ENCODE measurements around the gene TECPR2. TPM values are rescaled to one million over a fixed set of nuclear protein-coding genes. Genes with fewer than 3 reads are reported as not detected.

Gene TECPR2
- total RNA-seq, 1 donor from 2014 or later = 27.0 TPM

DNA sequence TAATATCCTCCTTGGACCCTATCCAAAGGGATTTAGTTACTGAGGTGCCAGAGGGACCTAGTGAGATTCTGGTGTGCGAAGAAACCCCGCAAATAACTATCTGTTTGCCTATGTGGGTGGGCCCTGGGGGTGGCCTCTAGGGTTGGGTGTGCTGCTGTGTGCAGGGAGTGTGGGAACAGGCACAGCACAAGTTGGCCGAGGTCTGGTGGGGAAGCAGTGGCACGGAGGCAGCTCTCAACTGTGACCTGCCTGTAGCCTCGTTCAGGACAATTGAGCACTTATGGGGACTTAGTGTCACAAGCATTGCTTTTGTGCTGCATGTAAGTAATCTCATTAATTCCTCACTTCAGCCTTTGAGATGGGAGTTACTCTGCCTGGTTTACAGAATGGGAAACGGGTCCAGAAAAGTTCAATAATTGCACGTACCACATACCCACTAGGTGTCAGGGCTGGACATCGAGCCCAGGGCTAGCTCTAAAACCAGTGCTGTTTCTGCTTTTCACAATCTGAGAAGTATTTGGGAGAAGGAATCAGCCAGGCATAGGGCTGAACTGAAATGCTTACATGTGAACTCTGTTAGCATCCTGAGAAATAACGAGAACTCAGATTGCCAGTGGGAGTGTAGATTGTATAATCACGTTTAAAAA lies 58.8 kb downstream of the TECPR2 start:
- H3K27ac Mint-ChIP-seq (ENCODE audit: unreplicated experiment) = no peak overlapping the region
- H3K4me3 Mint-ChIP-seq = no peak overlapping the region
- no peaks in the 10 kb centered on the region for H3K9me3 Mint-ChIP-seq
- H3K4me1 Mint-ChIP-seq = peaks cover 10% of the 10 kb centered on the region
- H3K27me3 Mint-ChIP-seq (ENCODE audit: low read depth) = no peaks in the 10 kb centered on the region
- no peak for DNase-seq (ENCODE audit: low read depth, low spot score)
- H3K36me3 Mint-ChIP-seq (ENCODE audit: low read depth) = peaks cover 4% of the 10 kb centered on the region
- TF ChIP-seq, protein P1, sequence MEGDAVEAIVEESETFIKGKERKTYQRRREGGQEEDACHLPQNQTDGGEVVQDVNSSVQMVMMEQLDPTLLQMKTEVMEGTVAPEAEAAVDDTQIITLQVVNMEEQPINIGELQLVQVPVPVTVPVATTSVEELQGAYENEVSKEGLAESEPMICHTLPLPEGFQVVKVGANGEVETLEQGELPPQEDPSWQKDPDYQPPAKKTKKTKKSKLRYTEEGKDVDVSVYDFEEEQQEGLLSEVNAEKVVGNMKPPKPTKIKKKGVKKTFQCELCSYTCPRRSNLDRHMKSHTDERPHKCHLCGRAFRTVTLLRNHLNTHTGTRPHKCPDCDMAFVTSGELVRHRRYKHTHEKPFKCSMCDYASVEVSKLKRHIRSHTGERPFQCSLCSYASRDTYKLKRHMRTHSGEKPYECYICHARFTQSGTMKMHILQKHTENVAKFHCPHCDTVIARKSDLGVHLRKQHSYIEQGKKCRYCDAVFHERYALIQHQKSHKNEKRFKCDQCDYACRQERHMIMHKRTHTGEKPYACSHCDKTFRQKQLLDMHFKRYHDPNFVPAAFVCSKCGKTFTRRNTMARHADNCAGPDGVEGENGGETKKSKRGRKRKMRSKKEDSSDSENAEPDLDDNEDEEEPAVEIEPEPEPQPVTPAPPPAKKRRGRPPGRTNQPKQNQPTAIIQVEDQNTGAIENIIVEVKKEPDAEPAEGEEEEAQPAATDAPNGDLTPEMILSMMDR (conservative IDR thresholded peaks at IDR 0.05) = no peak

DNA sequence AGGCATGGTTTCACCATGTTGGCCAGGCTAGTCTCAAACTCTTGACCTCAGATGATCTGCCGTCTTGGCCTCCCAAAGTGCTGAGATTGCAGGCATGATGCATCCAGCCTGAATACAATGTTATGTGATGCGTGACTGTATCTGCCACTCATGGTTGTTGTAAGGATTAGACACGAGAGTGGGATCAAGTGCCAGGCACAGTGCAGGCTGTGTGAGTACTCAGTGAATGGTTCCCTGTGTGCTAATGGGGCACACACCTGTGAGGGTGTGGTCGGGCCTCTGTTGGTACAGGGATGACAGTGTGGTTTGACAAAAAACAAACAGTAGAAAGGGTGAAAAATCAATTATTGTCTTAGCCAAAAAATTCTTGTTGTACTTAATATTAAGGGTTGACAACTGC lies 61.8 kb downstream of the TECPR2 start:
- TF ChIP-seq, protein P1 (conservative IDR thresholded peaks at IDR 0.05) = no peak
- Mint-ChIP-seq H3K36me3 (ENCODE audit: low read depth) (peaks cover 4% of the 10 kb centered on the region), H3K4me3 (no peak overlapping the region), H3K9me3 (no peaks in the 10 kb centered on the region), H3K27ac (ENCODE audit: unreplicated experiment) (no peak overlapping the region), H3K4me1 (no peaks in the 10 kb centered on the region), H3K27me3 (ENCODE audit: low read depth) (no peaks in the 10 kb centered on the region)
- no peak for DNase-seq (ENCODE audit: low read depth, low spot score)

DNA sequence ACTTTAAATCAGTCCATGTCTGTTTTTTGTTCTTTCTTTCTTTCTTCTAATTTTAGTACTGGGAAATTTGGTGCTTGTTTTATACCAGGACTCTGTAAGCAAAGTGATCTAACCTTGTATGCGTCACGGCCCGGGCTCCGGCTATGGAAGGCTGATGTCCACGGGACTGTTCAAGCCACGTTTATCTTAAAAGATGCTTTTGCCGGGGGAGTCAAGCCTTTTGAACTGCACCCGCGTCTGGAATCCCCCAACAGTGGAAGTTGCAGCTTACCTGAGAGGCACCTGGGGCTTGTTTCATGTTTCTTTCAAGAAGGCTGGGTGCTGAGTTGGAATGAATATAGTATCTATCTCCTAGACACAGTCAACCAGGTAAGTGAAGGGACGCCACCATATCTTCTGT lies 62.2 kb downstream of the TECPR2 start:
- Mint-ChIP-seq H3K4me3 (no peak overlapping the region), H3K27me3 (ENCODE audit: low read depth) (no peaks in the 10 kb centered on the region), H3K36me3 (ENCODE audit: low read depth) (peaks cover 4% of the 10 kb centered on the region), H3K27ac (ENCODE audit: unreplicated experiment) (no peak overlapping the region), H3K4me1 (no peaks in the 10 kb centered on the region), H3K9me3 (no peaks in the 10 kb centered on the region)
- TF ChIP-seq, protein P1 (conservative IDR thresholded peaks at IDR 0.05) = no peak
- DNase-seq (ENCODE audit: low read depth, low spot score) = no peak

DNA sequence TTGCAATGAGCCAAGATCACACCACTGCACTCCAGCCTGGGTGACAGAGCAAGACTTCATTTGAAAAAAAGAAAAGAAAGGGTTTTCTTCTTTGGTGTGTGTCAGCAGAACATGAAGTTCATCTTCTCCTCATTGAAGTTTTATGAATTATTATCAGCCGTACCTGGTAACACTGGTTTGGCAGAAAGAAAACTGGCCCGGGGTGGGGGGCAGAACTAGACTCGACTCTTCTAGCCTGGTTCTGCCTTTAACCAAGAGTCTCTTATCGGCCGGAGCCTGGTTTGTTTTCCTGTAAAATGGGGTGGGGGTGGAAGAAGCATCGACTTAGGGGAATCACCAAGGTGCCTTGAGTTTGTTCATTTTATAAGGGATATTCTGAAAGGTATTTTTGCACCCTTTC lies 64.1 kb downstream of the TECPR2 start:
- Mint-ChIP-seq H3K9me3 (no peaks in the 10 kb centered on the region), H3K4me3 (no peak overlapping the region), H3K36me3 (ENCODE audit: low read depth) (peaks cover 4% of the 10 kb centered on the region), H3K27me3 (ENCODE audit: low read depth) (no peaks in the 10 kb centered on the region), H3K4me1 (no peaks in the 10 kb centered on the region), H3K27ac (ENCODE audit: unreplicated experiment) (no peak overlapping the region)
- no peak for DNase-seq (ENCODE audit: low read depth, low spot score)
- TF ChIP-seq, protein P1 (conservative IDR thresholded peaks at IDR 0.05) = no peak

DNA sequence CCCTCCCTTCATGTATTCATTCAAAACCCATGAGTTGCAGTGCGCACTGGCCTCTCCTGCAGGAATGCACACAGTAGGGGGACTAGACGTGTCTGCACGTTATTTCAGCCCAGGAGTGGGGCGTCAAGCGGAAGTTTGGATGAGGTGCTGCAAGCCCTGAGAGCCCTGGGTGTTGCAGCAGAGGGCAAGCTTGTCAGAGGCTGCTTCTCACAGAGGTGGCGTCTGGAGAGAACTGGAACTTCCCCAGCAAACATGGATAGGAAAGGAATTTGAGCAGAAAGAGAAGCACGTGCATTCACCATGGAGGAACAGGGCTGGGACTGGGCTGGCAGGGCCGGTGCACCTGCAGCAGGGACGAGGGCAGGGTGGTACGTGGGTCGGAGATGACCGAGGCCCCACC lies 64.9 kb downstream of the TECPR2 start:
- Mint-ChIP-seq H3K36me3 (ENCODE audit: low read depth) (peaks cover 4% of the 10 kb centered on the region), H3K27me3 (ENCODE audit: low read depth) (no peaks in the 10 kb centered on the region), H3K4me3 (no peak overlapping the region), H3K4me1 (no peaks in the 10 kb centered on the region), H3K9me3 (no peaks in the 10 kb centered on the region), H3K27ac (ENCODE audit: unreplicated experiment) (peak overlapping the region; percentile 43)
- DNase-seq (ENCODE audit: low read depth, low spot score) = no peak
- TF ChIP-seq, protein P1 (conservative IDR thresholded peaks at IDR 0.05) = no peak
